ENCODE results near the gene ALOX5.

DNA sequence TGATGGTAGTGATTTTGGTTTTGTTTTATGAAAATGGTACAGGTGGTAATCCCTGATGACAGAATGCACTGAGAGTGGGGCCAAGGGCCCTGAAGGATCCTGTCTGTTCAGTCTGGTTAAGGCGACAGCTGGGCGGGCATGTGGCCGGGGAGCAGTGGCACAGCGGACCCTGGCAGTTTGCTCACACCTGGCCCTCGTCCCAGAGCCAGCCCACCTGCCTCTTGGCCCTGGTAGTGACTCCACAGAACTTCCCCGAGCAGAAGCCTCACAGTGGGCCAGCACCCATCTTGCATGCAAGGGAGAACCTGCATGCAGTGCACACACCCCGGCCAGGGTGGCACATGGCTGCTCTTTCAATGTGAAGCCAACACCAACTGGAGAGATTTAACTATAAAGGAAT lies 82.8 kb downstream of the ALOX5 start:
- no peak for TF ChIP-seq POLR2A (IDR thresholded peaks at IDR 0.05)
- TF ChIP-seq, protein P1, sequence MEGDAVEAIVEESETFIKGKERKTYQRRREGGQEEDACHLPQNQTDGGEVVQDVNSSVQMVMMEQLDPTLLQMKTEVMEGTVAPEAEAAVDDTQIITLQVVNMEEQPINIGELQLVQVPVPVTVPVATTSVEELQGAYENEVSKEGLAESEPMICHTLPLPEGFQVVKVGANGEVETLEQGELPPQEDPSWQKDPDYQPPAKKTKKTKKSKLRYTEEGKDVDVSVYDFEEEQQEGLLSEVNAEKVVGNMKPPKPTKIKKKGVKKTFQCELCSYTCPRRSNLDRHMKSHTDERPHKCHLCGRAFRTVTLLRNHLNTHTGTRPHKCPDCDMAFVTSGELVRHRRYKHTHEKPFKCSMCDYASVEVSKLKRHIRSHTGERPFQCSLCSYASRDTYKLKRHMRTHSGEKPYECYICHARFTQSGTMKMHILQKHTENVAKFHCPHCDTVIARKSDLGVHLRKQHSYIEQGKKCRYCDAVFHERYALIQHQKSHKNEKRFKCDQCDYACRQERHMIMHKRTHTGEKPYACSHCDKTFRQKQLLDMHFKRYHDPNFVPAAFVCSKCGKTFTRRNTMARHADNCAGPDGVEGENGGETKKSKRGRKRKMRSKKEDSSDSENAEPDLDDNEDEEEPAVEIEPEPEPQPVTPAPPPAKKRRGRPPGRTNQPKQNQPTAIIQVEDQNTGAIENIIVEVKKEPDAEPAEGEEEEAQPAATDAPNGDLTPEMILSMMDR (IDR thresholded peaks at IDR 0.05), result no peak
- TF ChIP-seq EP300 (IDR thresholded peaks at IDR 0.05), result no peak
